ENCODE data around the gene SLC16A6.
"Not testable (repeated sequence)": the region's sequence is repeated elsewhere in the genome, so short reads cannot be mapped to it uniquely, and the experiment has no call there.

SLC16A6 gene

DNA sequence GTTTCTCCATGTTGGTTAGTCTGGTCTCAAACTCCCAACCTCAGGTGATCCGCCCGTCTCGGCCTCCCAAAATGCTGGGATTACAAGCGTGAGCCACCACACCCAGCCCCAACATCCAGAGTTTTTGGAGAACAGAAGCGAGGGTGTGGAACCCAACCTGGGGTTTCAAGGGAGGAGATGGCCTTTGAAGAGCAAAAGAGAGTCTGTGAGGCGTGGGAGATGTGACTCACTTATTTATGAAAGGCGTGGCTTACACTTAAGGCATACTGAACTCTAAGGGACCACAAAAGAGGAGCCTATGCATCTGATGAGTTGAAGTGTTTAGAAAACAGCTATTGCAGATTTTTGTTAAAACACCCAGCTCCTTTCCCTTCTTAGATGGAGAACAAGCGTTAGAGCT, 19.2 kb upstream of the SLC16A6 start:
- no peak for DNase-seq

DNA sequence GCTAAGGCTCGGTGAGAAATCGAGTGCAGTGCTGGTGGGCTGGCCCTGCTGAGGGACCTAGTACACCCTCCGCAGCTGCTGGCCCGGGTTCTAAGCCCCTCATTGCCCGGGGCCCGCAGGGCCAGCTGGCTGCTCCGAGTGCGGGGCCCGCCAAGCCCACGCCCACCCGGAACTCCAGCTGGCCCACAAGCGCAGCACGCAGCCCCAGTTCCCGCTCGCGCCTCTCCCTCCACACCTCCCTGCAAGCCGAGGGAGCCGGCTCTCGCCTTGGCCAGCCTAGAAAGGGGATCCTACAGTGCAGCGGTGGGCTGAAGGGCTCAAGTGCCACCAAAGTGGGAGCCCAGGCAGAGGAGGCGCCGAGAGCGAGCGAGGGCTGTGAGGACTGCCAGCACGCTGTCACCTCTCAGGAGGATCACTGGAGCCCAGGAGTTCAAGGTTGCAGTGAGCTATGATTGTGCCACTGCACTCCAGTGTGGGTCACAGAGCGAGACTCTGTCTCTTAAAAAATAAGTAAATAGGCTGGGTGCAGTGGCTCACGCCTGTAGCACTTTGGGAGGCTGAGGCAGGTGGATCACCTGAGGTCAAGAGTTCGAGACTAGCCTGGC, 18.2 kb upstream of the SLC16A6 start:
- DNase-seq, result not testable (repeated sequence)

DNA sequence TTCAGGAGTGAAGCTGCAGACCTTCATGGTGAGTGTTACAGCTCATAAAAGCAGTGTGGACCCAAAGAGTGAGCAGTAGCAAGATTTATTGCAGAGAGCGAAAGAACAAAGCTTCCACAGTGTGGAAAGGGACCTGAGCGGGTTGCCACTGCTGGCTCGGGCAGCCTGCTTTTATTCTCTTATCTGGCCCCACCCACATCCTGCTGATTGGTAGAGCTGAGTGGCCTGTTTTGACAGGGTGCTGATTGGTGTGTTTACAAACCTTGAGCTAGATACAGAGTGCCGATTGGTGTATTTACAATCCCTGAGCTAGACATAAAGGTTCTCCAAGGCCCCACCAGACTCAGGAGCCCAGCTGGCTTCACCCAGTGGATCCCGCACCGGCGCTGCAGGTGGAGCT, 17.6 kb upstream of the SLC16A6 start:
- DNase-seq, result not testable (repeated sequence)

DNA sequence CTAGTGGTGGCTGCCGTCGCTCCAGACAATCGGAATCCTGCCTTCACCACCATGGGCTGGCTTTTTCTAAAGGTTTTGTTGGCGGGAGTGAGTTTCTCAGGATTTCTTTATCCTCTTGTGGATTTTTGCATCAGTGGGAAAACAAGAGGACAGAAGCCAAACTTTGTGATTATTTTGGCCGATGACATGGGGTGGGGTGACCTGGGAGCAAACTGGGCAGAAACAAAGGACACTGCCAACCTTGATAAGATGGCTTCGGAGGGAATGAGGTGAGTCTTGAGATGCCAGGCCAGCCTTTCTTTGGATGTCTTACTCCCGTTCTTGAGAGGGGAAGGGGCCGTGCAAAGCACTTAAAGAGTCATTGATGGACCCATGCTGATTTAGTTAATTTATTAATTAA, 16.5 kb upstream of the SLC16A6 start:
- DNase-seq, result no peak

GRCh38 chr17:68306819-68307218, 15.9 kb upstream of the SLC16A6 start:
- no peak for DNase-seq

GRCh38 chr17:68305142-68305541, 14.2 kb upstream of the SLC16A6 start:
- no peak for DNase-seq

DNA sequence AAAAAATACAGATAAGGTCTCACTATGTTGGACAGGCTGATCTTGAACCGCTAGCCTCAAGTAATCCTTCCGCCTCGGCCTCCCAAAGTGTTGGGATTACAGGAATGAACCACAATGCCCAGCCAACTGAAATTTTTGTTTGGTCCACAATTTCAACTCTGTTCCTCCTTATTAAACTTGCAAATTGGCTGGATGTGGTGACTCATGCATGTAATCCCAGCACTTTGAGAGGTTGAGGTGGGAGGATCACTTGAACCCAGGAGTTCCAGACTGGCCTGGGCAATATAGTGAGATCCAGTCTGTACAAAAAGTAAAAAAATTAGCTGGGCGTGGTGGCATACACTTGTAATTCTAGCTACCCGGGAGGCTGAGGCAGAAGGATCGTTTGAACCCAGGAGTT, 13.8 kb upstream of the SLC16A6 start:
- DNase-seq, result no peak

DNA sequence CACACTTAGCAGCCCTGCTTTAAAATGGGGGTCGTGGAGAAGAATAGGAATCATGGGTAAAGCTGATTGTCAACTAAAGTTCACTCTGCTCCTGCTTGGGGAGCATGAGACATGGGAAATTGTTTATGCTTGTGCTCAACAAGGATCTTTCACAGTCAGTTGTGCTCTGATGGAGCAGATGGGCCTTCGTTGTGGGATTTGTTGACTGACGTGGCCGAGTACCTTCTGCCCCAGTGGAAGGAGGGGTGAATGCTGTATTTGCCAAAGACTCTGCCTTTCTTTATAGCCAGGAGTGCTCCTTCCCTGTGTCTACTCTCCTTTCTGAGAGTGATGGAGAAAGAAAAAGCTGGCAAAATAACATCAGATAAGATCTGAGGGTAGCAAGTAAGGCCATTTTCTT, 11.7 kb upstream of the SLC16A6 start:
- no peak for DNase-seq

DNA sequence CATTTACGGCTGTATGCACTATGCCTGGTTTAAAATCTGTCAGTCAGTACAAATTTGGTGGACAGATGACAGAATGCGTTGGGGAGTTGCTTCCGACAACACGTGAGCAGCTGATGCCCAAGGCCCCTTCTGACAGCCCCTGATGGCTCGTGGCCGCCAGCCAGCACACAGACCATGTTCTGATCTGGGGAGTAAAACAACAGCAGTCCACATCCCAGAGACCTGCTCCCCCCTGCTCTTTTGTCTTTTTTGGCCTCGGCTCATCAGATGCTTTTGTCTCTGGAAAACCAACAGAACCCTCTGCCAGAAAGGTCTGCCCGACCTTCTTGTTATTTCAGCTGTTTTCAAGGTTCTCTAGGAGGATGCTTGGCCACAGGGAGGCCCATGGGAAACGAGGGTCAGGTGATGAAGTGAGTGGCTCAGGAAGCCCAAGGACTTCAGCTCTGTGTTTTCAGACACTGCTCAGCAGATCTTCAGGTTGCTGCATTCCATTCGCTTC, 11.2 kb upstream of the SLC16A6 start:
- DNase-seq, result peak; percentile 58

DNA sequence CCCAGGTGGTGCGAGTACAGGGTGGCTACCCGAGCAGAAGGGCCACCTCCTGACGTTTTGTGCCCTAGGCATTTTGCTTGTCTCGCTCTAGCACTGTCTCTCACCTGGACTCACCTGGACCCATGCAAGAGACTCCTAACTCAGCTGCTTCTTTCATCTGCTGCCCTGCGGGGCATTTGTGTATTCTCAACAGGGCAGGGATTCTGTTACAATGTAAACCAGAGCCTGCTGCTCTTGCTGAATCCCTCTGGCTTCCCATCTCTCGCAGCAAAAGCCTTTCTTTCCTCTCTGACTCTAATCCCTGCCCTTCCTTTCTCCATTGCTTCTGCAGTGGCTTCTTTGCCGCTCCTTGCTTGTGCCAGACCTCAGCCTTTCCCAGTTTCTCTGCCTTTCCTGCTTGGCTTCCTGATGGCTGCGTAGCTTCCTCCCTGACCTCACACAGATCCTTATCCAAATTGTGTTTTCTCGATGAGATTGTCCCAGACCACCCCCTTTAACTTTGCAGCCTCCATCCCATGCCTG, 10.6 kb upstream of the SLC16A6 start:
- peak; percentile 39 for DNase-seq

- DNase-seq, result no peak
Observed at GRCh38 chr17:68299817-68300216, 8.9 kb upstream of the SLC16A6 start.

DNA sequence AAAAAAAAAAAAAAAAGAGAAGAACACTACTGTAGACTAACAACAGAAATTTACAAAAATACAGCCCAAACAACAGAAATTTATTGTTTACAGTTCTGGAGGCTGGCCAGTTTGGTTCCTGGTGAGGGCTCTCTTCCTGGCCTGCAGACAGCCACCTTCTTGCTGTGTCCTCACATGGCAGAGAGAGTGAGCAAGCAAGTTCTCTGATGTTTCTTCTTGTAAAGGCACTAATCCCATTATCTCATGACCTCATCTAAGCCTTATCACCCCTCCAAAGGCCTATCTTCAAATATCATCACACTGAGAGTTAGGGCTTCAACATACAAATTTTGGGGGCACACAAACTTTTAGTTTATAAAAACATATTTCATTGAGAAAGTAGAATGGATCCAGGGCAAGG, 7.7 kb upstream of the SLC16A6 start:
- no peak for DNase-seq

- no peak for DNase-seq
Observed at GRCh38 chr17:68297195-68297594, 6.3 kb upstream of the SLC16A6 start.

GRCh38 chr17:68296217-68297191, 5.6 kb upstream of the SLC16A6 start:
- DNase-seq, result no peak

- no peak for DNase-seq
Observed at GRCh38 chr17:68295086-68295485, 4.2 kb upstream of the SLC16A6 start.

DNA sequence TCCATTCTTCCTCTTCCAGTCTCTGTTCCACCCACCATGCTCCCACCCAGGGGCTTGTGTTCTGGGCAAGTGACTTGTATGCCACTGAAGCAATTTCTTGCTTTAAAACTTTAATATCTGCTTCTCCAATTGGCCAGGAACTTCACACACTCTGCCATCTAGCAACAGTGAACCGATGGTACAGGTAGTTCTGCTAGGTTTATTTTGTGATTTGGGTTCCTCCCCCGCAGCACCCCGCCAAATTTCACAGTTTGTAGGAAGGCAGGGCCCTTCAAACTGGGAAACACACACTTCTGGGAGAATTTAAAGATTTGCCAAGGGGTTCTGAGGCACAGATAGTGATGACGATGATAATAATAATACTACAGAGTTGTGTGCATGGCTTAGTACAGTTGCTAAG, 3.7 kb upstream of the SLC16A6 start:
- no peak for DNase-seq

DNA sequence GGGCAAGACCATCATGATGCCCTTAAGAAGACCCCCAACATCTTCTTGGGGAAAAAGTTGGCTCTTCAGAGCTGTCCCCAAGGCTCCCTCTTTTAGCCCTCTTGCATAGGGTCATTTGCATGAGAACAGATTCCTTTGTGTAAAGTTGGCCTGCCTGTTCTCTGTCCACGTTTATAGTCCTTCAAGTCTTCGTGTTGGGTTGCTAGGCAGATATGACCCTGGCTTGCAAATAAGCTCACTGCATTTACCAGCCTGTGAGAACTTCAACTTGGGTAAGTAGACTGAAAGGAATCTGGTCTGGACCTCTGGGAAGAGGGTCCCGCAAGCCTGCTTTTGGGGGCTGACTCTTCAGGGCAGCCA, 3.2 kb upstream of the SLC16A6 start:
- no peak for DNase-seq

DNA sequence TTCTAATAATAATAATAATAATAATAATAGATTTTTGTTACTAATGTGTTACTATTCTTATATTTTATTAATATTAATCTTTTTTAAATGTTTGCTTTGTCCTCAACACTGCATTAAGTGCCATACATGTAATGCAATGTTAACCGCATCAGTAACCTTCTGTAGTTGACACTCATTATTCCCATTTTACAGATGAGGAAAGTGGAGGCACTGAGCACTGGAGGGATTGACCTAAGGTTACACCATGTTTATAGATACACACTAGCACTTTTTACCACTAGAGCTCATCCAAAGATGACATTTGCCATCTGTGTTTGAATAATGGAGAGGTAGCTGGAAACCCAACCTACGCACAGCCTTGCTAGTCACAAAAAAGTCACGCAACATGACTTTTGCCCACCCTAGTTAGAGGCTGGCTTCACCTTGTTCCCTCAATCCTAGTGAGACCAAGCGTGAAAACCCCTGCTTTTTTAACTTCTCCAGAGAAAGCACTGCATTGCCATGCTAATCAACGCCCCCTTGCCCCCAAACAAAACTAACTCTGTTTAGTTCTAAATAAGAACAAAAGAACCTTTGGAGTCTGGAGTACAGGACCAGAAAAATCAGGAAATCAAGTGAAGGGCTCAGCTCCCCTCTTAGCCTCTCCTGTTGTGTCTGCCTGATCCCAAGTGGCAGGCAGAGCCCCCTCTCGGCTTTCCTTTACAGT, 2.7 kb upstream of the SLC16A6 start:
- no peak for DNase-seq

GRCh38 chr17:68292689-68293040, 1.7 kb upstream of the SLC16A6 start:
- DNase-seq, result no peak

GRCh38 chr17:68291836-68292688, 1.1 kb upstream of the SLC16A6 start:
- peak; percentile 43 for DNase-seq

- DNase-seq, result peak; percentile 6
Observed at GRCh38 chr17:68290268-68290954, 516 bp downstream of the SLC16A6 start.

GRCh38 chr17:68289936-68290267, 1.0 kb downstream of the SLC16A6 start:
- no peak for DNase-seq

Measured in NCI-H1092 (cell line).